H1 (cell line): Measurements from ENCODE around the gene FOXN1. TPM values are rescaled to one million over a fixed set of nuclear protein-coding genes. Genes with fewer than 3 reads are reported as not detected.

Experiments used
- CTCF ChIA-PET: fragments of 300-600 bp; sonication (Branson Sonifier 250); formaldehyde crosslinking; loops from one replicate; lab custom pipeline; 2021; ENCODE audit not compliant: partially characterized antibody; lab: Charles Lee
- POLR2A ChIA-PET: fragments of 300-600 bp; sonication (Branson Sonifier 250); formaldehyde crosslinking; loops from one replicate; lab custom pipeline; 2021; ENCODE audit warnings: inconsistent platforms; ENCODE audit not compliant: partially characterized antibody; lab: Charles Lee
- DNase-seq, 2 experiments: peaks; one replicate each; pipeline versions ENCODE4 v3.0.0 to v3.0.0-alpha.2; 2010 to 2022; ENCODE audit warnings: low spot score in 2 of 2, low read depth in 1 of 2, mixed read lengths in 1 of 2
- FAIRE-seq: peaks from 2 replicates; lab custom pipeline; 2011; peaks lifted over from hg19 to GRCh38; lab: Jason Lieb, UNC
- H2AFZ ChIP-seq: 2 replicates; pipeline ENCODE4 v1.8.1; 2012; ENCODE audit warnings: low read length, inconsistent platforms
- H2AK5ac ChIP-seq: 2 replicates; pipeline ENCODE4 v1.6.1; 2013; ENCODE audit warnings: low read depth, low read length
- H2BK120ac ChIP-seq: replicated peaks from 2 replicates; pipeline ENCODE3; 2013; ENCODE audit warnings: low read depth, low read length, inconsistent platforms
- H2BK12ac ChIP-seq: 2 replicates; pipeline ENCODE4 v1.6.1; 2013; ENCODE audit warnings: low read depth, low read length
- H2BK15ac ChIP-seq: 2 replicates; pipeline ENCODE4 v1.6.1; 2013; ENCODE audit warnings: low read length
- H2BK20ac ChIP-seq: 2 replicates; pipeline ENCODE4 v1.6.1; 2013; ENCODE audit warnings: low read length
- H2BK5ac ChIP-seq: 2 replicates; pipeline ENCODE4 v1.6.1; 2013; ENCODE audit warnings: low read depth, low read length
- H3K14ac ChIP-seq: 2 replicates; pipeline ENCODE4 v1.6.1; 2013; ENCODE audit warnings: inconsistent platforms; ENCODE audit not compliant: insufficient read length
- H3K18ac ChIP-seq: 2 replicates; pipeline ENCODE4 v1.6.1; 2013; ENCODE audit warnings: low read length; ENCODE audit errors: extremely low read depth
- H3K23ac ChIP-seq: 2 replicates; pipeline ENCODE4 v1.6.1; 2013; ENCODE audit warnings: inconsistent platforms; ENCODE audit not compliant: insufficient read length
- H3K23me2 ChIP-seq: 2 replicates; pipeline ENCODE4 v1.6.1; 2013; ENCODE audit warnings: low read depth, low read length
- H3K27ac ChIP-seq: 2 replicates; pipeline ENCODE4 v1.6.1; 2011; ENCODE audit warnings: low read depth, low read length, inconsistent platforms
- H3K27me3 ChIP-seq, 4 experiments: replicated peaks in 1 of 4; 1 replicate in 1 of 4; 2 replicates in 3 of 4; pipeline versions ENCODE4 v1.6.1 to v1.8.1; 2011 to 2013; ENCODE audit warnings: low read length in 3 of 4, mild to moderate bottlenecking in 3 of 4, inconsistent platforms in 2 of 4, mixed read lengths in 2 of 4, moderate library complexity in 1 of 4; ENCODE audit not compliant: control insufficient read depth in 3 of 4, insufficient read depth in 3 of 4; ENCODE audit errors: extremely low read depth in 1 of 4
- H3K36me3 ChIP-seq, 4 experiments: 2 replicates each; pipeline versions ENCODE4 v1.6.1 to v1.8.1; 2011 to 2013; ENCODE audit warnings: mild to moderate bottlenecking in 4 of 4, low read length in 3 of 4, moderate library complexity in 2 of 4, control low read depth in 1 of 4, inconsistent platforms in 1 of 4; ENCODE audit not compliant: insufficient read depth in 4 of 4, control insufficient read depth in 2 of 4
- H3K4ac ChIP-seq: replicated peaks from 2 replicates; pipeline ENCODE3; 2013; ENCODE audit warnings: low read length, low read depth, mixed read lengths, inconsistent platforms; ENCODE audit not compliant: insufficient read length
- H3K4me1 ChIP-seq, 4 experiments: replicated peaks in 1 of 4; 1 replicate in 1 of 4; 2 replicates in 3 of 4; pipeline versions ENCODE4 v1.6.1 to v1.8.1; 2011 to 2013; ENCODE audit warnings: low read length in 3 of 4, inconsistent platforms in 2 of 4, mixed read lengths in 1 of 4; ENCODE audit not compliant: insufficient read depth in 4 of 4, control insufficient read depth in 3 of 4
- H3K4me2 ChIP-seq, 2 experiments: 2 replicates each; pipeline versions ENCODE4 v1.6.1 to v1.8.1; 2011 to 2013; ENCODE audit warnings: low read depth in 2 of 2, low read length in 2 of 2, control low read depth in 1 of 2, inconsistent platforms in 1 of 2, mild to moderate bottlenecking in 1 of 2; ENCODE audit not compliant: insufficient read depth in 1 of 2
- H3K4me3 ChIP-seq, 4 experiments: fragments of 200-600, 300-600 bp in 1 of 4; sonication (generic), shearing (Covaris generic), sonication (Bioruptor Twin) in 1 of 4; 2 replicates each; pipeline versions ENCODE4 v1.5.1 to v1.8.1; 2011 to 2016; ENCODE audit warnings: low read length in 4 of 4, low read depth in 3 of 4, control low read depth in 2 of 4, inconsistent platforms in 2 of 4, mild to moderate bottlenecking in 2 of 4, mixed read lengths in 1 of 4, moderate library complexity in 1 of 4; ENCODE audit not compliant: insufficient read depth in 2 of 4; ENCODE audit errors: extremely low read depth in 1 of 4
- H3K56ac ChIP-seq: replicated peaks from 2 replicates; pipeline ENCODE3; 2013; ENCODE audit warnings: low read depth, mild to moderate bottlenecking, mixed read lengths, low read length, inconsistent platforms; ENCODE audit not compliant: insufficient read length
- H3K79me1 ChIP-seq: 2 replicates; pipeline ENCODE4 v1.6.1; 2013; ENCODE audit warnings: low read depth, low read length, control low read depth
- H3K79me2 ChIP-seq, 2 experiments: 2 replicates each; pipeline versions ENCODE4 v1.6.1 to v1.8.1; 2012 to 2013; ENCODE audit warnings: low read length in 2 of 2, mild to moderate bottlenecking in 2 of 2, inconsistent platforms in 1 of 2; ENCODE audit not compliant: insufficient read depth in 2 of 2, control insufficient read depth in 1 of 2
- H3K9ac ChIP-seq, 4 experiments: replicated peaks in 1 of 4; 1 replicate in 1 of 4; 2 replicates in 3 of 4; pipeline versions ENCODE4 v1.6.1 to v1.8.1; 2011 to 2013; ENCODE audit warnings: low read depth in 3 of 4, low read length in 3 of 4, control low read depth in 2 of 4, mild to moderate bottlenecking in 2 of 4, moderate library complexity in 2 of 4, inconsistent platforms in 1 of 4; ENCODE audit errors: extremely low read depth in 1 of 4
- H3K9me3 ChIP-seq, 2 experiments: 2 replicates each; pipeline versions ENCODE4 v1.6.1 to v1.8.1; 2012 to 2013; ENCODE audit warnings: mild to moderate bottlenecking in 2 of 2, moderate library complexity in 2 of 2, control low read depth in 1 of 2, inconsistent platforms in 1 of 2, low read depth in 1 of 2, low read length in 1 of 2, mixed read lengths in 1 of 2; ENCODE audit not compliant: insufficient read depth in 2 of 2
- H4K20me1 ChIP-seq, 2 experiments: replicated peaks in 1 of 2; 2 replicates each; pipeline versions ENCODE3 to v1.8.1; 2011 to 2013; ENCODE audit warnings: inconsistent platforms in 2 of 2, low read length in 2 of 2, mild to moderate bottlenecking in 1 of 2; ENCODE audit not compliant: insufficient read depth in 2 of 2, control insufficient read depth in 1 of 2
- H4K5ac ChIP-seq: 2 replicates; pipeline ENCODE4 v1.6.1; 2013; ENCODE audit warnings: low read length, low read depth, mixed read lengths, inconsistent platforms; ENCODE audit not compliant: insufficient read length
- H4K8ac ChIP-seq: 2 replicates; pipeline ENCODE4 v1.8.0; 2013; ENCODE audit warnings: mild to moderate bottlenecking, moderate library complexity, low read length, inconsistent platforms; ENCODE audit not compliant: insufficient read depth; ENCODE audit errors: extremely low read depth
- H4K91ac ChIP-seq: replicated peaks from 2 replicates; pipeline ENCODE3; 2013; ENCODE audit warnings: low read length, mixed read lengths, inconsistent platforms; ENCODE audit not compliant: insufficient read length
- BCL11A ChIP-seq, 2 experiments: IDR thresholded peaks; one replicate each; pipeline ENCODE4 v1.6.1; 2011; ENCODE audit warnings: low read depth in 2 of 2, low read length in 2 of 2, mild to moderate bottlenecking in 2 of 2
- KDM1A ChIP-seq: fragments of 200-600, 300-600 bp; sonication (generic); IDR thresholded peaks from 2 replicates; pipeline ENCODE4 v1.7.1; 2016; ENCODE audit warnings: mild to moderate bottlenecking, low read length, borderline replicate concordance
- WGBS, 2 experiments: shearing (Covaris generic) in 1 of 2; methylation state at CpG; one replicate each; pipeline versions ENCODE4 v1.1.6 to v1.1.7; 2013 to 2015; ENCODE audit warnings: low lambda C conversion rate in 2 of 2, mixed read lengths in 2 of 2, inconsistent platforms in 1 of 2, low coverage in 1 of 2, missing lambda C conversion rate in 1 of 2; ENCODE audit not compliant: insufficient replicate concordance in 2 of 2, insufficient coverage in 1 of 2, insufficient read length in 1 of 2; ENCODE audit errors: extremely low coverage in 1 of 2, missing lambda C conversion rate in 1 of 2; 5-methylcytosine and 5-hydroxymethylcytosine counted together
- polyA plus RNA-seq, 7 experiments: library from polyadenylated mRNA; depleted of rRNA in 3 of 7; stranded (reverse) in 5 of 7; unstranded in 2 of 7; fragments of >200 nt in 5 of 7; fragments of 200-250 nt in 2 of 7; gene quantifications; 1 replicate in 5 of 7; 2 replicates in 1 of 7; 4 replicates in 1 of 7; pipeline versions ENCODE4 v1.2.1 to v1.2.3, GENCODE V29; 2011 to 2013; ENCODE audit warnings: missing spikeins in 2 of 7, mixed read lengths in 2 of 7
- total RNA-seq: library from RNA; stranded (reverse); fragmentation: NEBNext Ultra II Directional; extraction: Animal tissue kit (Norgen Biotek cat#: 25700); gene quantifications from 2 replicates; pipeline ENCODE4 v1.2.1, GENCODE V29; 2021

Gene FOXN1
- total and polyA plus RNA-seq, 2 of the 8 experiments (the other 6 are each of a cell fraction or from before 2014, with no cell fraction given): not detected

GRCh38 chr17:28545141-28545503, 39.0 kb downstream of the FOXN1 start:
- peaks cover 0 to 9% (median 3%) of the 10 kb centered on the region in 4 experiments; a peak in 4 of 7 replicates for H3K4me1 ChIP-seq
- H3K56ac ChIP-seq: no peak overlapping the region
- no peak overlapping the region for H2BK120ac ChIP-seq
- H3K79me1 ChIP-seq: no peaks in the 10 kb centered on the region; the same call in 1 of the 2 replicates
- no peak overlapping the region for H3K4ac ChIP-seq
- TF ChIP-seq BCL11A (IDR thresholded peaks at IDR 0.05; ENCODE audit: low read depth in 2 of 2, low read length in 2 of 2): no peak
- TF ChIP-seq KDM1A: peak; percentile 51; the same call in 1 of the 2 replicates
- TF ChIP-seq, all 59 proteins: peak for 1
- Histone ChIP-seq H2BK5ac (0 out of 2 replicates have a peak overlapping the region, but pooled peaks have one; percentile 36), H3K23ac (no peak overlapping the region), H4K8ac (no peak overlapping the region), H3K4me3 (no peak overlapping the region), H2BK12ac (no peak overlapping the region), H3K27ac (no peak overlapping the region), H4K91ac (no peak overlapping the region), H3K36me3 (peaks cover 0 to 7% (median 2%) of the 10 kb centered on the region in 4 experiments; a peak in 3 of 8 replicates), H2AFZ (no peak overlapping the region), H3K14ac (no peak overlapping the region), H3K4me2 (no peak overlapping the region), H4K5ac (no peak overlapping the region), H3K23me2 (no peaks in the 10 kb centered on the region), H2AK5ac (no peak overlapping the region), H3K9me3 (no peaks in the 10 kb centered on the region), H3K79me2 (no peaks in the 10 kb centered on the region), H2BK15ac (0 out of 2 replicates have a peak overlapping the region, but pooled peaks have one; percentile 4), H4K20me1 (peaks cover 2 to 7% of the 10 kb centered on the region in 2 experiments), H3K9ac (no peak overlapping the region), H3K27me3 (no peaks in the 10 kb centered on the region), H2BK20ac (no peak overlapping the region), H3K18ac (no peak overlapping the region)
- CTCF ChIA-PET: interaction anchor here (0.6 to 18.4 kb wide), 4 partner anchors 9 to 280 kb away, joined by 3 to 547 read pairs (median 69); partner anchors contain the start of genes FOXN1 and PIGS
- FAIRE-seq (no peak), DNase-seq (no peak)
- POLR2A ChIA-PET: interaction anchor here (1.2 to 1.5 kb wide), 3 partner anchors 11 to 99 kb away, joined by 3 to 4 read pairs (median 3); no protein-coding TSS in a partner anchor
- 89% methylated on average over 2 of the region's 2 CpGs; no CpG with 5 or more reads in 1 of the 2 experiments for WGBS, 2 experiments
